Kidney (tissue), 14 donors: ENCODE data around the gene KCNH2. TPM values are rescaled to one million over a fixed set of nuclear protein-coding genes. Genes with fewer than 3 reads are reported as not detected.
A peak's percentile ranks its signal among the peaks of the same experiment; 100 is the strongest.

Experiments used
- DNase-seq, 5 donors: peaks; one replicate each; pipeline ENCODE4 v3.0.0-alpha.2; 2013 to 2020
- FAIRE-seq: peaks from 2 replicates; lab custom pipeline; 2012; peaks lifted over from hg19 to GRCh38; lab: Jason Lieb, UNC
- H3K27ac ChIP-seq, 2 donors: one replicate each; pipeline ENCODE4 v1.7.0; 2013; ENCODE audit warnings: low read depth in 2 of 2, low read length in 2 of 2, inconsistent platforms in 1 of 2
- H3K27me3 ChIP-seq: one replicate; pipeline ENCODE4 v1.7.1; 2013; ENCODE audit warnings: low read length, inconsistent platforms; ENCODE audit not compliant: control insufficient read depth, insufficient read depth
- H3K36me3 ChIP-seq, 3 donors: one replicate each; pipeline versions ENCODE4 v1.7.0 to v1.7.1; 2013; ENCODE audit warnings: low read length in 3 of 3, control low read depth in 1 of 3, inconsistent platforms in 1 of 3; ENCODE audit not compliant: insufficient read depth in 3 of 3, control insufficient read depth in 2 of 3
- H3K4me1 ChIP-seq, 3 donors: one replicate each; pipeline versions ENCODE4 v1.7.0 to v1.7.1; 2013; ENCODE audit warnings: low read length in 3 of 3, inconsistent platforms in 1 of 3, low read depth in 1 of 3; ENCODE audit not compliant: control insufficient read depth in 2 of 3, insufficient read depth in 2 of 3
- H3K4me3 ChIP-seq, 3 donors: one replicate each; pipeline versions ENCODE4 v1.7.0 to v1.8.1; 2013; ENCODE audit warnings: low read length in 3 of 3, control low read depth in 1 of 3, inconsistent platforms in 1 of 3
- H3K9ac ChIP-seq, 3 donors: one replicate each; pipeline versions ENCODE4 v1.7.0 to v1.7.1; 2013; ENCODE audit warnings: low read length in 3 of 3, control low read depth in 1 of 3, inconsistent platforms in 1 of 3
- H3K9me3 ChIP-seq, 3 donors: one replicate each; pipeline versions ENCODE4 v1.7.0 to v1.7.1; 2013; ENCODE audit warnings: low read length in 3 of 3, control low read depth in 1 of 3, inconsistent platforms in 1 of 3; ENCODE audit not compliant: control insufficient read depth in 2 of 3, insufficient read depth in 1 of 3
- CTCF ChIP-seq: IDR thresholded peaks from 3 replicates; pipeline ENCODE4 v1.5.1; 2012; ENCODE audit warnings: mild to moderate bottlenecking, moderate library complexity, borderline replicate concordance; ENCODE audit not compliant: insufficient read depth; ENCODE audit errors: extremely low read depth
- intact Hi-C: fragments of 100-400 bp; cut with DNase I; formaldehyde crosslinking; loops from one replicate; pipeline ENCODE4 v1.11.1; 2022
- polyA plus RNA-seq: library from polyadenylated mRNA; stranded (reverse); fragments of 350-450 nt; fragmentation: Illumina TruSeq; extraction: RNeasy Lipid Tissue Mini Kit (QIAGEN cat#74804); gene quantifications from one replicate; pipeline ENCODE4 v1.2.3, GENCODE V29; 2014; ENCODE audit warnings: low read depth, low replicate concordance; ENCODE audit not compliant: insufficient read depth
- total RNA-seq: library from RNA; stranded (reverse); fragmentation: NEBNext Ultra II Directional; extraction: Animal tissue kit (Norgen Biotek cat#: 25700); gene quantifications from one replicate; pipeline ENCODE4 v1.2.1, GENCODE V29; 2021
- donor health status: control.
- donor health status: control.
- donor health status: control.
- donor health status: control.
- donor health status: control.
- donor health status: DM: yes; HTN: yes; CAD: no.
- donor health status: Normal renal cell carcinoma (clear cell type).

Gene KCNH2
- total and polyA plus RNA-seq, 2 donors from 2014 or later, result 1.3 to 1.5 TPM

GRCh38 chr7:150974468-150975391, 3.4 kb downstream of the KCNH2 start:
- DNase-seq (peak in 3 of 5 donors; percentile 65 to 87 (median 71)), FAIRE-seq (no peak)
- H3K9ac ChIP-seq, result no peak overlapping the region
- peaks cover 5% of the 10 kb centered on the region for H3K27me3 ChIP-seq
- peak overlapping the region; percentile 35 to 42 (median 39) for H3K4me3 ChIP-seq
- no peaks in the 10 kb centered on the region for H3K9me3 ChIP-seq
- H3K27ac ChIP-seq, result no peak overlapping the region
- peaks cover 0 to 3% (median 0%) of the 10 kb centered on the region in 3 donors for H3K4me1 ChIP-seq
- TF ChIP-seq CTCF, result no peak
- intact Hi-C loops, result no loop called here
- no peaks in the 10 kb centered on the region for H3K36me3 ChIP-seq

- DNase-seq (peak in 3 of 5 donors; percentile 71 to 83 (median 78)), FAIRE-seq (no peak)
- H3K9me3 ChIP-seq, result no peaks in the 10 kb centered on the region
- no peak overlapping the region for H3K4me3 ChIP-seq
- H3K9ac ChIP-seq, result no peak overlapping the region
- intact Hi-C loops, result no loop called here
- no peaks in the 10 kb centered on the region for H3K36me3 ChIP-seq
- no peak for TF ChIP-seq CTCF
- H3K4me1 ChIP-seq, result peaks cover 0 to 3% (median 0%) of the 10 kb centered on the region in 3 donors
- no peak overlapping the region for H3K27ac ChIP-seq
- peaks cover 5% of the 10 kb centered on the region for H3K27me3 ChIP-seq
These were observed 4.3 kb downstream of the KCNH2 start for GRCh38 chr7:150973571-150974451.

- Histone ChIP-seq H3K4me3 (no peak overlapping the region), H3K9ac (no peak overlapping the region), H3K27ac (no peak overlapping the region), H3K36me3 (no peaks in the 10 kb centered on the region), H3K27me3 (peaks cover 5% of the 10 kb centered on the region), H3K4me1 (peaks cover 0 to 3% (median 0%) of the 10 kb centered on the region in 3 donors), H3K9me3 (no peaks in the 10 kb centered on the region)
- DNase-seq (no peak), FAIRE-seq (no peak)
- no peak for TF ChIP-seq CTCF
- intact Hi-C loops, result no loop called here
These were observed 5.4 kb downstream of the KCNH2 start for GRCh38 chr7:150972741-150973140.
